Thoracic aorta (tissue), 2 donors: ENCODE measurements around the gene AK4. TPM values are rescaled to one million over a fixed set of nuclear protein-coding genes. Genes with fewer than 3 reads are reported as not detected.

Experiments used
- ATAC-seq: fragments of 150-250 bp; one replicate; pipeline ENCODE4 v1.8.0; 2017; ENCODE audit warnings: low read depth; ENCODE audit not compliant: insufficient number of reproducible peaks, low FRiP score
- DNase-seq: peaks from one replicate; pipeline ENCODE4 v3.0.0-alpha.2; 2020; ENCODE audit warnings: low spot score
- H3K27ac ChIP-seq, 2 donors: fragments of 200-600 bp; sonication (generic); 1 replicate in 1 of 2; 2 replicates in 1 of 2; pipeline ENCODE4 v1.5.1; 2016; ENCODE audit warnings: mild to moderate bottlenecking in 2 of 2, moderate library complexity in 2 of 2
- H3K27me3 ChIP-seq: fragments of 200-600 bp; sonication (generic); replicated peaks from 2 replicates; pipeline ENCODE4 v1.6.0; 2016; ENCODE audit warnings: mild to moderate bottlenecking; ENCODE audit not compliant: insufficient read depth
- H3K36me3 ChIP-seq: fragments of 200-600 bp; sonication (generic); one replicate; pipeline ENCODE4 v1.5.1; 2016
- H3K4me1 ChIP-seq, 2 donors: fragments of 200-600 bp; sonication (generic); 1 replicate in 1 of 2; 2 replicates in 1 of 2; pipeline versions ENCODE4 v1.5.1 to v1.6.0; 2016; ENCODE audit warnings: low read depth in 2 of 2, mild to moderate bottlenecking in 1 of 2; ENCODE audit not compliant: control insufficient read depth in 1 of 2
- H3K4me3 ChIP-seq: fragments of 200-600 bp; sonication (generic); 2 replicates; pipeline ENCODE4 v1.5.1; 2016; ENCODE audit warnings: mild to moderate bottlenecking
- H3K9me3 ChIP-seq: fragments of 200-600 bp; sonication (generic); 2 replicates; pipeline ENCODE4 v1.5.1; 2016
- CTCF ChIP-seq: fragments of 200-600 bp; sonication (generic); IDR thresholded peaks from one replicate; pipeline ENCODE4 v1.5.1; 2019; ENCODE audit warnings: antibody characterized with exemption
- total RNA-seq, 2 donors: library from RNA; depleted of rRNA; stranded (reverse); fragments of >200 nt; gene quantifications; one replicate each; pipeline versions ENCODE4 v1.1.0 to v1.2.3, GENCODE V29; 2016

AK4 gene
- total RNA-seq, 2 donors from 2014 or later = 32.2 to 35.8 TPM

GRCh38 chr1:65267271-65267670 lies 119.3 kb downstream of the AK4 start:
- Histone ChIP-seq H3K36me3 (no peaks in the 10 kb centered on the region), H3K9me3 (no peaks in the 10 kb centered on the region), H3K4me1 (peaks cover 5 to 9% of the 10 kb centered on the region in 2 donors), H3K4me3 (no peak overlapping the region), H3K27ac (no peak overlapping the region), H3K27me3 (no peaks in the 10 kb centered on the region)
- no peak for ATAC-seq
- TF ChIP-seq CTCF = no peak
- no peak for DNase-seq

GRCh38 chr1:65267683-65268082 lies 119.7 kb downstream of the AK4 start:
- DNase-seq = no peak
- Histone ChIP-seq H3K4me3 (no peak overlapping the region), H3K27me3 (no peaks in the 10 kb centered on the region), H3K4me1 (peaks cover 5 to 9% of the 10 kb centered on the region in 2 donors), H3K36me3 (no peaks in the 10 kb centered on the region), H3K27ac (no peak overlapping the region), H3K9me3 (no peaks in the 10 kb centered on the region)
- no peak for TF ChIP-seq CTCF
- ATAC-seq = no peak

- Histone ChIP-seq H3K4me3 (no peak overlapping the region), H3K4me1 (peaks cover 5 to 9% of the 10 kb centered on the region in 2 donors), H3K27me3 (no peaks in the 10 kb centered on the region), H3K27ac (no peak overlapping the region), H3K9me3 (no peaks in the 10 kb centered on the region), H3K36me3 (no peaks in the 10 kb centered on the region)
- no peak for TF ChIP-seq CTCF
- DNase-seq (no peak), ATAC-seq (no peak)
Measured at GRCh38 chr1:65269612-65270011, 121.6 kb downstream of the AK4 start.

- H3K4me3 ChIP-seq = no peak overlapping the region
- ATAC-seq = no peak
- no peak for TF ChIP-seq CTCF
- no peaks in the 10 kb centered on the region for H3K36me3 ChIP-seq
- no peaks in the 10 kb centered on the region for H3K27me3 ChIP-seq
- DNase-seq = no peak
- peaks cover 0 to 7% of the 10 kb centered on the region in 2 donors for H3K4me1 ChIP-seq
- no peak overlapping the region for H3K27ac ChIP-seq
- no peaks in the 10 kb centered on the region for H3K9me3 ChIP-seq
Measured at GRCh38 chr1:65276197-65276939, 128.4 kb downstream of the AK4 start.

- no peak for TF ChIP-seq CTCF
- H3K9me3 ChIP-seq = no peaks in the 10 kb centered on the region
- H3K4me3 ChIP-seq = no peak overlapping the region
- H3K36me3 ChIP-seq = no peaks in the 10 kb centered on the region
- no peaks in the 10 kb centered on the region for H3K27me3 ChIP-seq
- H3K27ac ChIP-seq = no peak overlapping the region
- DNase-seq (no peak), ATAC-seq (no peak)
- peaks cover 0 to 7% of the 10 kb centered on the region in 2 donors for H3K4me1 ChIP-seq
Measured at GRCh38 chr1:65277605-65278347, 129.8 kb downstream of the AK4 start.
